KOPT-K1 (cell line): ENCODE measurements around the gene RPS6KC1.
"Not testable (repeated sequence)": the region's sequence is repeated elsewhere in the genome, so short reads cannot be mapped to it uniquely, and the experiment has no call there.

Experiments
- H3K27ac ChIP-seq: fragments of 200-600 bp; sonication (generic); 2 replicates; pipeline ENCODE4 v1.5.1; 2016; ENCODE audit warnings: antibody characterized with exemption, mild to moderate bottlenecking, low read depth, low read length; ENCODE audit not compliant: poor library complexity, severe bottlenecking
- H3K36me3 ChIP-seq: fragments of 200-600 bp; sonication (generic); 2 replicates; pipeline ENCODE4 v1.5.1; 2017; ENCODE audit warnings: antibody characterized with exemption, mild to moderate bottlenecking, low read length, moderate library complexity; ENCODE audit not compliant: insufficient read depth
- H3K9me3 ChIP-seq: fragments of 200-600 bp; sonication (generic); 2 replicates; pipeline ENCODE4 v1.5.1; 2017; ENCODE audit warnings: antibody characterized with exemption, low read length, mild to moderate bottlenecking; ENCODE audit not compliant: insufficient read depth, poor library complexity, severe bottlenecking

Gene RPS6KC1

GRCh38 chr1:213180833-213181232 is 129.8 kb downstream of the RPS6KC1 start:
- Histone ChIP-seq H3K9me3 (peaks cover 6% of the 10 kb centered on the region), H3K27ac (no peak overlapping the region), H3K36me3 (no peaks in the 10 kb centered on the region)

DNA sequence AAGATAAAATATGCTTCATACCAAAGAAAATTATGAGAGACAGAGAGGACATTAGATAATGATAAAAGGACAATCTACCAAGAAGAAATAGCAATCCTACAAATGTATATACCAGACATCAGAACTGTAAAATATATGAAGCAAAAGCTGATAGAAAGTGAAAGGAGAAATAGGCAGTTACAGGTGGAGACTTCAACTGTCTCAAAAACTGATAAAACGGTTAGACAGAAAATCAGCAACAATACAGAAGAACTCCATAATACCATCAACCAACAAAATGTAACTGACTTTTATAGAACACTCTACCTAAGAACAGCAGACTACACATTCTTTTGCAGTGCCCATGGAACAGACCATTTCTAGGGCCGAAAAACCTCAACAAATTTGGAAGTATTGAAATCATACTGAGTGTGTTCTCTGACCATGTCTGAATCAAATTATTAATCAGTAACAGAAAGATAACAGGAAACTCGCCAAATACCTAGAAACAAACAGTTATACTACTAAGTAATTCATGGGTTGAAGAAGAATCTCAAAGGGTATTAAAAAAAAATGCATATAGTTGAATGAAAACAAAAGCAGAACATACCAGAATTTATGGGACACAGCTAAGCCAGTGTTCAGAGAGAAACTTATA is 132.1 kb downstream of the RPS6KC1 start:
- no peak overlapping the region for H3K27ac ChIP-seq
- H3K36me3 ChIP-seq: no peaks in the 10 kb centered on the region; the same call in 1 of the 2 replicates
- peaks cover 18% of the 10 kb centered on the region for H3K9me3 ChIP-seq

GRCh38 chr1:213186168-213186567 is 135.1 kb downstream of the RPS6KC1 start:
- no peaks in the 10 kb centered on the region; the same call in 1 of the 2 replicates for H3K36me3 ChIP-seq
- peaks cover 18% of the 10 kb centered on the region for H3K9me3 ChIP-seq
- no peak overlapping the region for H3K27ac ChIP-seq

DNA sequence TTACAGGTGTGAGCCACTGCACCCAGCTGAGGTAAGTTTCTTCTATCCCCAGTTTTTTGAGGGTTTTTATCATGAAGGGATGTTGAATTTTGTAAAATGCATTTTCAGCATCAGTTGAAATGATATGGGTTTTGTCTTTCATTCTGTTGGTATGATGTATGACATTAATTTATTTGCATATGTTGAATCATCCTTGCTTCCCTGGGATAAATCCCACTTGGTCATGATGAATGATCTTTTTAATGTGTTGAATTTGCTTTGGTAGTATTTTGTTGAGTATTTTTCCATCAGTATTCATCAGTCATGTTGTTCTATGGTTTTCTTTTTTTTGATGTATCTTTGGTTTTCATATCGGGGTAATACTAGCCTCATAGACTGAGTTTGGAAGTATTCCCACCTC is 141.0 kb downstream of the RPS6KC1 start:
- peaks cover under 1% of the 10 kb centered on the region for H3K9me3 ChIP-seq
- H3K27ac ChIP-seq: no peak overlapping the region
- no peaks in the 10 kb centered on the region for H3K36me3 ChIP-seq

- peaks cover 7% of the 10 kb centered on the region; the same call in 1 of the 2 replicates for H3K36me3 ChIP-seq
- H3K9me3 ChIP-seq: peaks cover 11% of the 10 kb centered on the region
- H3K27ac ChIP-seq: no peak overlapping the region
Observed at GRCh38 chr1:213194383-213194782, 143.3 kb downstream of the RPS6KC1 start.

- Histone ChIP-seq H3K9me3 (peaks cover 14% of the 10 kb centered on the region), H3K36me3 (peaks cover 9% of the 10 kb centered on the region; the same call in 1 of the 2 replicates), H3K27ac (no peak overlapping the region)
Observed at GRCh38 chr1:213194855-213195254, 143.8 kb downstream of the RPS6KC1 start.

DNA sequence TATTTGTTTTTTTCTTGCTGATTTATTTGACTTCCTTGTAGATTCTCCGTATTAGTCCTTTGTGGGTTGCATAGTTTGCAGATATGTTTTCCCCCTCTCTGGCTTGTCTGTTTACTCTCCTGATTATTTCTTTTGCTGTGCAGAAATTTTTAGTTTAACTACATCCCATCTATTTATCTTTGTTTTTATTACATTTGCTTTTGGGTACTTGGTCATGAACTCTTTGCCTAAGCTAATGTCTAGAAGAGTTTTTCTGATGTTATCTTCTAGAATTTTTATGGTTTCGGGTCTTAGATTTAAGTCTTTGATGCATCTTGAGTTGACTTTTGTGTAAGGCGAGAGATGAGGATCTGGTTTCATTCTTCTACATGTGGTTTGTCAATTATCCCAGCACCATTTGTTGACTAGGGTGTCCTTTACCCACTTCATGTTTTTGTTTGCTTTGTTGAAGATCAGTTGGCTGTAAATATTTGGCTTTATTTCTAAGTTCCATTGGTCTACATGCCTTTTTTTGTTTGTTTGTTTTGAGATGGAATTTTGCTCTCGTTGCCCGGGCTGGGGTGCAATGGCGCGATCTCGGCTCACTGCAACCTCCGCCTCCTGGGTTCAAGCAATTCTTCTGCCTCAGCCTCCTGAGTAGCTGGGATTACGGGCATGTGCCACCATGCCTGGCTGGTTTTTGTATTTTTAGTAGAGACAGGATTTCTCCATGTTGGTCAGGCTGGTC is 145.4 kb downstream of the RPS6KC1 start:
- peaks cover 14% of the 10 kb centered on the region for H3K9me3 ChIP-seq
- not testable (repeated sequence) for H3K27ac ChIP-seq, H3K36me3 ChIP-seq

DNA sequence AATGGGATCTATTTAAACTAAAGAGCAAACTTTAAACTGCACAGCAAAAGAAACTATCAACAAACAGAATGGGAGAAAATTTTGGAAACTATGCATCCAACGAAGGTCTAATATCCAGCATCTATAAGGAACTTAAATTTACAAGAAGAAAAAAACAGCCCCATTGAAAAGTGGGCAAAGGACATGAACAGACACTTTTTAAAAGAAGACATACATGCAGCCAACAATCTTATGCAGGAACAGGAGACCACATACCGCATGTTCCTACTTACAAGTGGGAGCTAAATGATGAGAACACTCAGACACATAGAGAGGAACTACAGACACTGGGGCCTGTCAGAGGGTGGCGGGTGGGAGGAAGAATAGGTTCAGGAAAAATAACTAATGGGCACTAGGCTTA is 149.6 kb downstream of the RPS6KC1 start:
- H3K36me3 ChIP-seq: peaks cover 9% of the 10 kb centered on the region; the same call in 1 of the 2 replicates
- H3K9me3 ChIP-seq: peaks cover 14% of the 10 kb centered on the region
- H3K27ac ChIP-seq: no peak overlapping the region

- no peak overlapping the region for H3K27ac ChIP-seq
- peaks cover 14% of the 10 kb centered on the region for H3K9me3 ChIP-seq
- peaks cover 9% of the 10 kb centered on the region; the same call in 1 of the 2 replicates for H3K36me3 ChIP-seq
Observed at GRCh38 chr1:213201380-213202155, 150.5 kb downstream of the RPS6KC1 start.

DNA sequence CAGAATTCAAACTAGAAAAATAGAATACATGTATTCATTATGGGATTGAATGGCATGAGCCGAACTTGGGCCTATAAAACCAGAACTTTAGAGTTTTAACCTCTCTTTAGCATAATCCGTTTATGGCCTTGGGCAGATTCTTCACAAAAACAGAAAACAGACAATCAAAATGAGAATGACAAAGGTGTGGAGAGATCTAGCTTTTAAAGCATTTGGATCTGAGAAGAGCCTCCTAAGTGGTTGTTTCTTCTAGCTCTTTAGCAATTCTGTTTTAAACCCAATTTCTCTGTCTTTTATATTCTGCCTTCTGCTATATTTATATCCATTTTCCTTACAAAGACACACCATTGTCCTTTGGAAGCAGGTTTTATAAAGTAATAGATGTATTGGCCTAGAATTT is 160.2 kb downstream of the RPS6KC1 start:
- peaks cover 17% of the 10 kb centered on the region for H3K9me3 ChIP-seq
- no peaks in the 10 kb centered on the region for H3K36me3 ChIP-seq
- H3K27ac ChIP-seq: no peak overlapping the region

- H3K36me3 ChIP-seq, H3K27ac ChIP-seq, H3K9me3 ChIP-seq: not testable (repeated sequence)
Observed at GRCh38 chr1:213219076-213219475, 168.0 kb downstream of the RPS6KC1 start.

GRCh38 chr1:213221209-213221608 is 170.2 kb downstream of the RPS6KC1 start:
- Histone ChIP-seq H3K27ac (no peak overlapping the region), H3K36me3 (no peaks in the 10 kb centered on the region), H3K9me3 (no peaks in the 10 kb centered on the region)

GRCh38 chr1:213227458-213227857 is 176.4 kb downstream of the RPS6KC1 start:
- no peaks in the 10 kb centered on the region for H3K9me3 ChIP-seq
- no peak overlapping the region for H3K27ac ChIP-seq
- H3K36me3 ChIP-seq: no peaks in the 10 kb centered on the region

DNA sequence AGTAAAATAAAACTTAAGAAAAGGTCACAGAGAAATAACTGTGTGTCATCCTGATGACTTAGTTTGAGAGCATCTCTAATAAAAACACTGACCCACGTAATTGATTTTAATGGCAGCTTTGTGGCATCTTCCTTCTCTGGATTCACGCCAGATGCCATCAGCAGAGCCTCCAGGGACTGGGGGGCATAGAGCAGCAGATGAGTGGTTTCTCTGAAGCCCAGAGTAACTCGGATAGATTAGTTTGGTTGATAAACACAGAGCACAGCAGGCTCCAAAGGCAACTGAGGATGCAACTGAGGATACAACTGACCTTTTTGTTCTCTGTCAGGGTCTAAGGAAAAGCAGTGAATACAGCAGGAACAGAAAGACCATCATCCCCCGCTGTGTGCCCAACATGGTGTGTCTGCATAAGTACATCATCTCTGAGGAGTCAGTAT is 180.8 kb downstream of the RPS6KC1 start:
- Histone ChIP-seq H3K9me3 (no peaks in the 10 kb centered on the region), H3K36me3 (peaks cover 3% of the 10 kb centered on the region; the same call in 1 of the 2 replicates), H3K27ac (no peak overlapping the region)

- Histone ChIP-seq H3K36me3 (0 out of 2 replicates have a peak, but pooled peaks cover 6% of the 10 kb centered on the region), H3K27ac (no peak overlapping the region), H3K9me3 (no peaks in the 10 kb centered on the region)
Observed at GRCh38 chr1:213242883-213243282, 191.8 kb downstream of the RPS6KC1 start.
